ENCODE measurements around the gene UVSSA. TPM values are rescaled to one million over a fixed set of nuclear protein-coding genes. Genes with fewer than 3 reads are reported as not detected.

The UVSSA gene
- total RNA-seq, 1 donor from 2014 or later: 28.3 TPM

DNA sequence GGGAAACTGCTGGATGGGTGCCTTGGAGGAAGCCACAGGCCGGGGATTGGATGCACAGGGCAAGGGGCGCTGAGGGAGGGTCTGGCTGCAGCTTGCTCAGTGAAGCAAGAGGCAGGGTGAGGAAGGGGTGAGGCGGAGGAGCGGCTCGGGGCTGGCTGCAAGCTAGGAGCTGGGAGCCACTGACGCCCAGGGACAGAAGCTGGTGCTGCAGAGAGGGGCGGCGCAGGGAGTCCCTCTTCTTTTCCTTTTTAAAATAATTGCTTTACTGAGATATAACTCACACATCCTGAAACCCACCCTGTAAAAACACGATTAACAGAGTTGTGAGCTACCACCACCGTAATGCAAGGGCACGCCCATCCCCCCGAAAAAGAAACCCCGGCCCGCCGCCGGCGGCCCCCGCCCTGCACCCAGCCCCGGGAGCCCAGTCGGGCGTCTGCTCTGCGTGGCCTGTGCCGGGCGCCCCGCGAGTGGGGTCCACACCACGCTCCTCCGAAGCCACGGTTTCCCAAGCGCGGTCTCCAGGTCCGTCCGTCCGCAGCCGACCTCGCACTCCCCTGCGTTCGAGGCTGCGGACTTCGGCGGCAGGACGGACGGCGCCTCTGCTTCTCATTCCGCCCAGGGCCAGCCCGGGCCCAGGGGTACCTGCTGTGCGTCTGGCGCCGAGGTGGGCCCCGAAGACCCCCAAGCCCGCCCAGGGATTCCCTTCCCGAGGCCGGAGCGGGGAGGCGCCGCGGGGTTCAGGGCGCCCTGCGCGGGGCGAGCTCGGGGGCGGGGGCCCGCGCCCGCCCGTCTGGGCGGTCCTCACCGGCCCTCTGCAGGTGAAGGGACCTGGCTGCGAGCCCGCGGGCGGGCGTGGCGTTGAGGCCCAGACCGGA, 866 bp upstream of the UVSSA start:
- H3K4me3 ChIP-seq: peak overlapping the region; percentile 87
- TF ChIP-seq, protein P1, sequence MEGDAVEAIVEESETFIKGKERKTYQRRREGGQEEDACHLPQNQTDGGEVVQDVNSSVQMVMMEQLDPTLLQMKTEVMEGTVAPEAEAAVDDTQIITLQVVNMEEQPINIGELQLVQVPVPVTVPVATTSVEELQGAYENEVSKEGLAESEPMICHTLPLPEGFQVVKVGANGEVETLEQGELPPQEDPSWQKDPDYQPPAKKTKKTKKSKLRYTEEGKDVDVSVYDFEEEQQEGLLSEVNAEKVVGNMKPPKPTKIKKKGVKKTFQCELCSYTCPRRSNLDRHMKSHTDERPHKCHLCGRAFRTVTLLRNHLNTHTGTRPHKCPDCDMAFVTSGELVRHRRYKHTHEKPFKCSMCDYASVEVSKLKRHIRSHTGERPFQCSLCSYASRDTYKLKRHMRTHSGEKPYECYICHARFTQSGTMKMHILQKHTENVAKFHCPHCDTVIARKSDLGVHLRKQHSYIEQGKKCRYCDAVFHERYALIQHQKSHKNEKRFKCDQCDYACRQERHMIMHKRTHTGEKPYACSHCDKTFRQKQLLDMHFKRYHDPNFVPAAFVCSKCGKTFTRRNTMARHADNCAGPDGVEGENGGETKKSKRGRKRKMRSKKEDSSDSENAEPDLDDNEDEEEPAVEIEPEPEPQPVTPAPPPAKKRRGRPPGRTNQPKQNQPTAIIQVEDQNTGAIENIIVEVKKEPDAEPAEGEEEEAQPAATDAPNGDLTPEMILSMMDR (IDR thresholded peaks at IDR 0.05): peak; percentile 33
- H3K9me3 ChIP-seq: no peaks in the 10 kb centered on the region
- H3K27ac ChIP-seq: peak overlapping the region; percentile 91
- H3K36me3 ChIP-seq: peaks cover 13% of the 10 kb centered on the region
- H3K27me3 ChIP-seq: no peaks in the 10 kb centered on the region
- ATAC-seq (peak; percentile 0), DNase-seq (peak; percentile 78)
- intact Hi-C loops (cut with DNase I): loop anchor here (10.0 kb wide), 1 partner anchor 91 kb away; no protein-coding TSS in a partner anchor
- H3K4me1 ChIP-seq: peaks cover 31% of the 10 kb centered on the region

DNA sequence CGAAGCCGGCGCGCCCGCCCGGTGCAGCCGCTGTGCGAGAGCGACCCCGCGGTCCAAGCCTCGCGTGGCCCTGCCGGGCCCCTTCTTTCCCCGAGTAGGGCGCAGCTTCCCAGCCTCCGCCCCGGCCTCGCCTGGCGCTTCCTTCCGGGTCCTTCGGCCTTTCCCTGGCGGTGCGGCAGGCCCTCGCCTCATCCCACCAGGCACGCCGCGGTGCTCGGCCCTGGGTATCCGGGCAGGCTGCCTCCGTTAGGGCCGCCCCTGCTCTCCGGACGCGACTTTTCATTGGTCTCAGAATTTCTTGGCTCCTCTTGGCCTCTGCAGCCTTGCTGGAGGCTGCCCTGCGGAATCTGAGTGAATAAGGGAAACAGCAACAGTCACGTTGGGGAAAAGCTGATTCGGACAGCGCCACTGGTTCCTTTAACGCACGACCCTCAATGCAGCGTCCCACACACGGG, 429 bp downstream of the UVSSA start:
- Histone ChIP-seq H3K4me1 (peaks cover 31% of the 10 kb centered on the region), H3K27ac (peak overlapping the region; percentile 98), H3K9me3 (no peaks in the 10 kb centered on the region), H3K4me3 (peak overlapping the region; percentile 70), H3K27me3 (no peaks in the 10 kb centered on the region), H3K36me3 (peaks cover 13% of the 10 kb centered on the region)
- intact Hi-C loops (cut with DNase I): loop anchor here (10.0 kb wide), 1 partner anchor 93 kb away; no protein-coding TSS in a partner anchor
- TF ChIP-seq, protein P1 (IDR thresholded peaks at IDR 0.05): no peak
- DNase-seq (peak; percentile 90), ATAC-seq (peak; percentile 49)

DNA sequence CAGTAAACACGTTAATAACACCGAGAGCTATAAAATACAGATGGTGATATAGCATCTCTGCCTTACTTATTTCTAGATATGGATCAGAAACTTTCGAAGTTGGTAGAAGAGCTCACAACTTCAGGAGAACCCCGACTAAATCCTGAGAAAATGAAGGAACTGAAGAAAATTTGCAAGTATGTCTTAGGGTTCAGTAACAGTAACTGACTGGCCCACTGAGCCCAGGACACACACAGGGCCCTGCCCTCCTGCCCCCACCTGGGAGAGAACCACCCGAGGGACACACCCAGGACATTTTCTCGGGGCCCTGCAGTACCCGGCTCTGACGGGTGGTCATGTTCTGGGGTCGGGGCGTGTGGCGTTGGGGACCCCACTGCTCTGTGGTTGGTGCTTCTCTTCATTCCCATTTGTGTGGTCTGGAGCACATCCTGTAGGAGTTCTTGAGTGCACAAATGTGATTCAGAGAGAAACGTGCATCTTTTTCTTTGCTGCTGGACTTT, 1.1 kb downstream of the UVSSA start:
- ATAC-seq (no peak), DNase-seq (no peak)
- H3K4me3 ChIP-seq: peak overlapping the region; percentile 70
- H3K27me3 ChIP-seq: no peaks in the 10 kb centered on the region
- no peaks in the 10 kb centered on the region for H3K9me3 ChIP-seq
- peaks cover 31% of the 10 kb centered on the region for H3K4me1 ChIP-seq
- H3K27ac ChIP-seq: peak overlapping the region; percentile 98
- intact Hi-C loops (cut with DNase I): loop anchor here (10.0 kb wide), 1 partner anchor 93 kb away; no protein-coding TSS in a partner anchor
- peaks cover 19% of the 10 kb centered on the region for H3K36me3 ChIP-seq
- TF ChIP-seq, protein P1 (IDR thresholded peaks at IDR 0.05): no peak

DNA sequence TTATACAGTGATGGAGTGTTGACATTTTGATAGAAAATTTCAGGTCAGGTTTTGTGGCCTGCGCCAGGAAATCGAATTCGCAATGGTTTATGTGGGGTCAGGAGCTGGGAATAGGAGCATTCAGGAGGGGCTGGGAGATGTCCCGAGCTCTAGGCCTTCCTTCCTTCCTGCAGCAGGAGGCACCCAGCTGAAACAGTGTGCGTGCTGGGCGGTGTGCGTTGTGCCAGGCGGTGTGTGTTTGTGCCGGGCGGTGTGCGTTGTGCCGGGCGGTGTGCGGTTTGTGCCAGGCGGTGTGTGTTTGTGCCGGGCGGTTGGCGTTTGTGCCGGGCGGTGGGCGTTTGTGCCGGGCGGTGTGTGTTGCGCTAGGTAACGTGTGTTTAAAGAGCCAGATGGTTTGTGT, 1.7 kb downstream of the UVSSA start:
- Histone ChIP-seq H3K36me3 (peaks cover 26% of the 10 kb centered on the region), H3K4me1 (peaks cover 31% of the 10 kb centered on the region), H3K27ac (peak overlapping the region; percentile 98), H3K27me3 (no peaks in the 10 kb centered on the region), H3K9me3 (no peaks in the 10 kb centered on the region), H3K4me3 (no peak overlapping the region)
- intact Hi-C loops (cut with DNase I): loop anchor here (10.0 kb wide), 1 partner anchor 94 kb away; no protein-coding TSS in a partner anchor
- DNase-seq (no peak), ATAC-seq (no peak)
- TF ChIP-seq, protein P1 (IDR thresholded peaks at IDR 0.05): no peak

DNA sequence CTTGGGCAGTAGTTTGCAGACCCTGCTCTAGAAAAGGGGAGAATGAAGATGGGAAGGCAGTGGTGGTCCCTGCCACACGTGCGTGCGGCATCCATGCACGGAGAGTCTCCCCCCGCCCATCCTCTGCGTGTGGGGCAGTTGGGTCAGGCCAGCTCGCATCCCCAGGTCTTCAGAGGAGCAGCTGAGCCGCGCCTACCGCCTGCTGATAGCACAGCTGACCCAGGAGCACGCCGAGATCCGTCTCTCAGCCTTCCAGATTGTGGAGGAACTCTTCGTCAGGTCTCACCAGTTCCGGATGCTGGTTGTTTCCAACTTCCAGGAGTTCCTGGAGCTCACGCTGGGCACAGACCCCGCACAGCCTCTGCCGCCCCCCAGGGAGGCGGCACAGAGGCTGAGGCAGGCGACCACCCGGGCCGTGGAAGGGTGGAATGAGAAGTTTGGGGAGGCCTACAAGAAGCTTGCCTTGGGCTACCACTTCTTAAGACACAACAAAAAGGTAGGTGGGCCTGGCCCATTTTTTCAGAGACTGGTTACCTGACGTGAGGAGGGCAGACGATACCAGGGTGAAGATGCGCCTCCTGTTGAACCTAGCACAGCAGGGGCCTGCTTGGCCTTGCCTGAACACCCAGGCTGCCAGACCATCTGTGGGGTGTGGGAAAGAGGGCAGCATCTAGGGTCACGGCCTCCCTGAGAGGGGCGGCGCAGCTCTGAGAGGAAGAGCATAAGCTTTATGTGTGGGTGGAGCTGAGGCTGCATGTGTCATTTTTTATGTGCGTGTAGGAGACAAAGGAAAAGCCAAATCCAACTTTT, 2.6 kb downstream of the UVSSA start:
- intact Hi-C loops (cut with DNase I): loop anchor here (10.0 kb wide), 1 partner anchor 95 kb away; no protein-coding TSS in a partner anchor
- ATAC-seq: no peak
- Histone ChIP-seq H3K4me3 (no peak overlapping the region), H3K27me3 (no peaks in the 10 kb centered on the region), H3K36me3 (peaks cover 31% of the 10 kb centered on the region), H3K4me1 (peaks cover 29% of the 10 kb centered on the region), H3K27ac (peak overlapping the region; percentile 51), H3K9me3 (no peaks in the 10 kb centered on the region)
- TF ChIP-seq, protein P1 (IDR thresholded peaks at IDR 0.05): no peak
- DNase-seq: no peak

Measured in upper lobe of right lung (tissue), 1 donor.